Spleen (tissue), 11 donors: ENCODE data around the gene ECM1. TPM values are rescaled to one million over a fixed set of nuclear protein-coding genes. Genes with fewer than 3 reads are reported as not detected.

Source experiments
- DNase-seq: peaks from one replicate; pipeline ENCODE4 v3.0.0-alpha.2; 2020
- H3K27ac ChIP-seq, 8 donors: fragments of 200-600 bp; sonication (generic) in 7 of 8; 1 replicate in 4 of 8; 2 replicates in 4 of 8; pipeline versions ENCODE4 v1.5.0 to v1.8.0; 2016 to 2021; ENCODE audit warnings: inconsistent platforms in 4 of 8, mild to moderate bottlenecking in 4 of 8, moderate library complexity in 1 of 8
- H3K27me3 ChIP-seq, 7 donors: fragments of 200-600 bp; sonication (generic) in 6 of 7; replicated peaks in 1 of 7; 1 replicate in 4 of 7; 2 replicates in 3 of 7; pipeline versions ENCODE4 v1.5.0 to v1.8.0; 2016 to 2021; ENCODE audit warnings: inconsistent platforms in 3 of 7, mild to moderate bottlenecking in 1 of 7
- H3K36me3 ChIP-seq, 6 donors: fragments of 200-600 bp; sonication (generic) in 5 of 6; 1 replicate in 4 of 6; 2 replicates in 2 of 6; pipeline versions ENCODE4 v1.5.0 to v1.8.0; 2016 to 2021; ENCODE audit warnings: inconsistent platforms in 2 of 6
- H3K4me1 ChIP-seq, 6 donors: fragments of 200-600 bp; sonication (generic) in 5 of 6; 1 replicate in 3 of 6; 2 replicates in 3 of 6; pipeline versions ENCODE4 v1.5.0 to v1.8.0; 2016 to 2021; ENCODE audit warnings: inconsistent platforms in 3 of 6
- H3K4me3 ChIP-seq, 8 donors: fragments of 200-600 bp; sonication (generic) in 7 of 8; 1 replicate in 4 of 8; 2 replicates in 4 of 8; pipeline versions ENCODE4 v1.5.0 to v1.8.0; 2016 to 2021; ENCODE audit warnings: inconsistent platforms in 4 of 8, mild to moderate bottlenecking in 4 of 8, moderate library complexity in 2 of 8
- H3K9me3 ChIP-seq, 8 donors: fragments of 200-600 bp; sonication (generic) in 7 of 8; 1 replicate in 4 of 8; 2 replicates in 4 of 8; pipeline versions ENCODE4 v1.5.0 to v1.8.0; 2016 to 2021; ENCODE audit warnings: inconsistent platforms in 4 of 8
- CTCF ChIP-seq, 11 experiments: fragments of 200-600 bp in 7 of 11; fragments of 450-650 bp in 4 of 11; sonication (generic) in 4 of 11; IDR thresholded peaks in 8 of 11; conservative IDR thresholded peaks in 3 of 11; 1 replicate in 7 of 11; 2 replicates in 4 of 11; pipeline versions ENCODE4 v1.4.0 to v1.8.0; 2016 to 2021; ENCODE audit warnings: antibody characterized with exemption in 11 of 11, inconsistent platforms in 4 of 11, mild to moderate bottlenecking in 1 of 11
- POLR2A ChIP-seq, 3 donors: fragments of 450-650 bp; IDR thresholded peaks; one replicate each; pipeline ENCODE4 v1.5.1; 2017; ENCODE audit warnings: antibody characterized with exemption in 3 of 3, mild to moderate bottlenecking in 1 of 3
- POLR2AphosphoS5 ChIP-seq, 3 donors: sonication (generic); formaldehyde crosslinking; IDR thresholded peaks; one replicate each; pipeline ENCODE4 v1.5.1; 2017; ENCODE audit warnings: antibody characterized with exemption in 3 of 3
- WGBS, 5 donors: extraction: QIAGEN DNeasy Blood & Tissue Kit in 3 of 5; methylation state at CpG; one replicate each; pipeline versions ENCODE4 v1.1.5 to v1.1.7; 2013 to 2018; 5-methylcytosine and 5-hydroxymethylcytosine counted together
- intact Hi-C: fragments of 100-400 bp; cut with DNase I; formaldehyde crosslinking; loops from one replicate; pipeline ENCODE4 v1.15.0; 2023; ENCODE audit warnings: low total_unique reads
- polyA plus RNA-seq, 3 donors: library from polyadenylated mRNA; stranded (reverse); fragments of 200-250 nt; gene quantifications; one replicate each; pipeline ENCODE4 v1.2.1, GENCODE V29; 2013
- total RNA-seq, 7 donors: library from RNA; depleted of rRNA in 3 of 7; stranded (reverse); fragments of >200 nt in 3 of 7; fragmentation: NEBNext Ultra II Directional in 4 of 7; extraction: Animal tissue kit (Norgen Biotek cat#: 25700) in 4 of 7; gene quantifications; one replicate each; pipeline versions ENCODE4 v1.1.0 to v1.2.1, GENCODE V29; 2016 to 2021
- donor health status: healthy with polysubstance abuse.
- donor health status: DM: no; HTN: no; CAD: no; lungs with moderate emphysema.
- donor health status: DM: no; HTN: no; CAD: no.
- donor health status: Bipolar disorder and iron deficiency.
- donor health status: healthy.
- donor health status: DM: no; HTN: no; CAD: no.
- donor health status: DM: yes; HTN: yes; CAD: no.

ECM1 gene
- total and polyA plus RNA-seq, 10 donors = 2.7 to 16.5 (median 9.9) TPM

- peak; percentile 97 for DNase-seq
- intact Hi-C loops = loop anchor here (2.0 kb wide), 1 partner anchor 60 kb away; no protein-coding TSS in a partner anchor
- 16 to 58% (median 16%) methylated on average over 5 to 17 of the region's 17 CpGs for WGBS, 5 donors
- Histone ChIP-seq H3K4me3 (peak overlapping the region; percentile 28 to 78 (median 54)), H3K9me3 (no peaks in the 10 kb centered on the region), H3K4me1 (peaks cover 44 to 100% (median 76%) of the 10 kb centered on the region in 6 donors), H3K36me3 (peaks cover 0 to 22% (median 0%) of the 10 kb centered on the region in 6 donors), H3K27ac (peak overlapping the region; percentile 93 to 100 (median 100)), H3K27me3 (no peaks in the 10 kb centered on the region)
- no peak for TF ChIP-seq POLR2AphosphoS5 (IDR thresholded peaks at IDR 0.05)
- no peak for TF ChIP-seq POLR2A (IDR thresholded peaks at IDR 0.05)
- TF ChIP-seq CTCF (IDR thresholded peaks at IDR 0.05 in 8 of 11, conservative IDR thresholded peaks at IDR 0.05 in 3 of 11) = peak; percentile 81 to 95 (median 90)
Measured at GRCh38 chr1:150560576-150561253, 52.8 kb downstream of the ECM1 start.

- Histone ChIP-seq H3K27me3 (no peaks in the 10 kb centered on the region), H3K36me3 (peaks cover 0 to 15% (median 0%) of the 10 kb centered on the region in 6 donors), H3K4me3 (peak overlapping the region; percentile 28 to 78 (median 54)), H3K4me1 (peaks cover 51 to 100% (median 83%) of the 10 kb centered on the region in 6 donors), H3K9me3 (no peaks in the 10 kb centered on the region), H3K27ac (peak overlapping the region; percentile 93 to 100 (median 100))
- TF ChIP-seq POLR2A (IDR thresholded peaks at IDR 0.05) (peak in 2 of 3 donors; percentile 7 to 78), CTCF (IDR thresholded peaks at IDR 0.05 in 8 of 11, conservative IDR thresholded peaks at IDR 0.05 in 3 of 11) (peak in 2 of 11 experiments; percentile 14 to 41), POLR2AphosphoS5 (IDR thresholded peaks at IDR 0.05) (peak; percentile 94 to 97 (median 95))
- 0 to 1% (median 1%) methylated on average over 19 to 32 of the region's 32 CpGs for WGBS, 5 donors
- intact Hi-C loops = loop anchor here (2.0 kb wide), 1 partner anchor 59 kb away; no protein-coding TSS in a partner anchor
- DNase-seq = peak; percentile 95
Measured at GRCh38 chr1:150561254-150561973, 53.5 kb downstream of the ECM1 start.

GRCh38 chr1:150561974-150562445 lies 54.1 kb downstream of the ECM1 start:
- intact Hi-C loops = loop anchor here (2.0 kb wide), 1 partner anchor 59 kb away; no protein-coding TSS in a partner anchor
- Histone ChIP-seq H3K27me3 (no peaks in the 10 kb centered on the region), H3K9me3 (no peaks in the 10 kb centered on the region), H3K4me3 (peak overlapping the region; percentile 28 to 78 (median 54)), H3K27ac (peak overlapping the region; percentile 93 to 100 (median 100)), H3K4me1 (peaks cover 55 to 100% (median 89%) of the 10 kb centered on the region in 6 donors), H3K36me3 (peaks cover 0 to 10% (median 0%) of the 10 kb centered on the region in 6 donors)
- TF ChIP-seq CTCF (IDR thresholded peaks at IDR 0.05 in 8 of 11, conservative IDR thresholded peaks at IDR 0.05 in 3 of 11) = no peak
- peak in 2 of 3 donors; percentile 33 to 58 for TF ChIP-seq POLR2A (IDR thresholded peaks at IDR 0.05)
- TF ChIP-seq POLR2AphosphoS5 (IDR thresholded peaks at IDR 0.05) = peak; percentile 90 to 94 (median 90)
- WGBS, 5 donors = 0 to 1% (median 0%) methylated on average over 18 of the region's 18 CpGs
- peak; percentile 98 for DNase-seq
